Endothelial cell of umbilical vein (primary cell): ENCODE data around the gene LCN12. TPM values are rescaled to one million over a fixed set of nuclear protein-coding genes. Genes with fewer than 3 reads are reported as not detected.

ENCODE experiments used
- BruUV-seq: library from RNA; stranded (reverse); fragments of 400-500 nt; replicated peaks from 2 replicates; lab custom pipeline; 2021; lab: Mats Ljungman, UMichigan
- CTCF ChIA-PET: fragments of 300-600, 350-600 bp; sonication (Branson Sonifier 250); formaldehyde crosslinking; loops from one replicate; lab custom pipeline; 2021; ENCODE audit warnings: antibody characterized with exemption, inconsistent platforms; lab: Charles Lee
- POLR2A ChIA-PET: fragments of 300-600, 350-600 bp; sonication (Branson Sonifier 250); formaldehyde crosslinking; loops from one replicate; lab custom pipeline; 2021; ENCODE audit warnings: antibody characterized with exemption, inconsistent platforms; lab: Charles Lee
- DNase-seq: peaks from one replicate; pipeline ENCODE4 v3.0.0-alpha.2; 2011; ENCODE audit warnings: low read depth, low spot score
- FAIRE-seq: peaks from 2 replicates; lab custom pipeline; 2011; peaks lifted over from hg19 to GRCh38; lab: Jason Lieb, UNC
- H2AFZ ChIP-seq: 2 replicates; pipeline ENCODE4 v1.6.0; 2012; ENCODE audit warnings: low read depth, low read length, control low read depth, inconsistent platforms
- H3K27ac ChIP-seq: 2 replicates; pipeline ENCODE4 v1.5.1; 2011; ENCODE audit warnings: low read depth, mild to moderate bottlenecking, control low read depth, low read length, moderate library complexity; ENCODE audit not compliant: insufficient read depth
- H3K27me3 ChIP-seq, 2 experiments: 2 replicates each; pipeline versions ENCODE4 v1.6.0 to v1.6.1; 2011; ENCODE audit warnings: low read length in 2 of 2, mixed read lengths in 1 of 2; ENCODE audit not compliant: control insufficient read depth in 2 of 2, insufficient read depth in 2 of 2
- H3K36me3 ChIP-seq, 2 experiments: 2 replicates in 1 of 2; 3 replicates in 1 of 2; pipeline ENCODE4 v1.5.1; 2011; ENCODE audit warnings: low read length in 2 of 2, mild to moderate bottlenecking in 1 of 2, moderate library complexity in 1 of 2; ENCODE audit not compliant: control insufficient read depth in 2 of 2, insufficient read depth in 2 of 2; ENCODE audit errors: extremely low read depth in 1 of 2
- H3K4me1 ChIP-seq: 3 replicates; pipeline ENCODE4 v1.5.1; 2011; ENCODE audit warnings: mild to moderate bottlenecking, low read length; ENCODE audit not compliant: control insufficient read depth, insufficient read depth; ENCODE audit errors: extremely low read depth
- H3K4me2 ChIP-seq: 2 replicates; pipeline ENCODE4 v1.6.1; 2011; ENCODE audit warnings: low read length, control low read depth, mixed read lengths; ENCODE audit not compliant: insufficient read depth
- H3K4me3 ChIP-seq, 3 experiments: fragments of 200-600 bp in 1 of 3; sonication (generic), shearing (Covaris generic) in 1 of 3; replicated peaks in 1 of 3; 2 replicates each; pipeline ENCODE4 v1.5.1; 2011 to 2016; ENCODE audit warnings: control low read depth in 3 of 3, low read length in 3 of 3, mild to moderate bottlenecking in 2 of 3, inconsistent platforms in 1 of 3, low read depth in 1 of 3, moderate library complexity in 1 of 3; ENCODE audit not compliant: insufficient read depth in 1 of 3
- H3K79me2 ChIP-seq: 2 replicates; pipeline ENCODE4 v1.6.0; 2012; ENCODE audit warnings: low read length, inconsistent platforms; ENCODE audit not compliant: control insufficient read depth, insufficient read depth
- H3K9ac ChIP-seq: replicated peaks from 2 replicates; pipeline ENCODE3; 2011; ENCODE audit warnings: low read length, control low read depth; ENCODE audit not compliant: insufficient read depth; ENCODE audit errors: extremely low read depth
- H3K9me1 ChIP-seq: replicated peaks from 3 replicates; pipeline ENCODE4 v1.6.0; 2011; ENCODE audit warnings: mild to moderate bottlenecking, low read length; ENCODE audit not compliant: control insufficient read depth, insufficient read depth; ENCODE audit errors: extremely low read depth
- H3K9me3 ChIP-seq: replicated peaks from 2 replicates; pipeline ENCODE4 v1.5.1; 2012; ENCODE audit warnings: low read length, inconsistent platforms; ENCODE audit not compliant: control insufficient read depth, insufficient read depth
- H4K20me1 ChIP-seq: replicated peaks from 2 replicates; pipeline ENCODE3; 2011; ENCODE audit warnings: mild to moderate bottlenecking, low read length; ENCODE audit not compliant: control insufficient read depth, insufficient read depth; ENCODE audit errors: extremely low read depth
- CTCF ChIP-seq, 2 donors: IDR thresholded peaks; 1 replicate in 1 of 2; 2 replicates in 1 of 2; pipeline ENCODE4 v1.5.1; 2011; ENCODE audit warnings: low read length in 2 of 2, mild to moderate bottlenecking in 2 of 2, moderate library complexity in 2 of 2, control low read depth in 1 of 2, inconsistent platforms in 1 of 2, low read depth in 1 of 2; ENCODE audit not compliant: insufficient read depth in 1 of 2; ENCODE audit errors: extremely low read depth in 1 of 2
- EZH2 ChIP-seq: IDR thresholded peaks from 2 replicates; pipeline ENCODE4 v1.6.1; 2012; ENCODE audit warnings: borderline replicate concordance, low read depth, mild to moderate bottlenecking, moderate library complexity, low read length, inconsistent platforms; ENCODE audit not compliant: severe bottlenecking
- FOS ChIP-seq: IDR thresholded peaks from 2 replicates; pipeline ENCODE4 v1.6.1; 2011; ENCODE audit warnings: mild to moderate bottlenecking, low read length, moderate library complexity, borderline replicate concordance; ENCODE audit not compliant: insufficient read depth
- GATA2 ChIP-seq: IDR thresholded peaks from 2 replicates; pipeline ENCODE4 v1.7.0; 2011; ENCODE audit warnings: low read depth, mild to moderate bottlenecking, moderate library complexity, mixed read lengths, low read length; ENCODE audit not compliant: insufficient read length, insufficient read depth
- JUN ChIP-seq: IDR thresholded peaks from 2 replicates; pipeline ENCODE4 v1.6.1; 2011; ENCODE audit warnings: borderline replicate concordance, low read depth; ENCODE audit not compliant: insufficient read length, insufficient read depth
- MAX ChIP-seq: IDR thresholded peaks from 2 replicates; pipeline ENCODE4 v1.6.1; 2011; ENCODE audit not compliant: insufficient read depth, insufficient read length
- MYC ChIP-seq: IDR thresholded peaks from one replicate; pipeline ENCODE4 v1.6.1; 2011; ENCODE audit warnings: mild to moderate bottlenecking, low read depth, low read length
- POLR2A ChIP-seq: IDR thresholded peaks from 2 replicates; pipeline ENCODE4 v1.6.1; 2012; ENCODE audit warnings: low read depth, mild to moderate bottlenecking, control low read depth, low read length
- POLR2AphosphoS5 ChIP-seq: IDR thresholded peaks from 2 replicates; pipeline ENCODE4 v1.6.1; 2012; ENCODE audit warnings: low read depth, mild to moderate bottlenecking, control low read depth, low read length, moderate library complexity; ENCODE audit not compliant: insufficient read depth
- dilution Hi-C: fragments of 300-500 bp; cut with MboI; formaldehyde crosslinking; loops from one replicate; pipeline ENCODE4 v1.15.0; 2019; ENCODE audit warnings: low sequenced_read_pairs; ENCODE audit not compliant: extremely low pct_ligation_motif_present
- intact Hi-C: fragments of 100-400 bp; cut with micrococcal nuclease; formaldehyde crosslinking; loops from one replicate; pipeline ENCODE4 v1.10.0; 2022
- polyA plus RNA-seq, 4 experiments: library from polyadenylated mRNA; depleted of rRNA in 3 of 4; stranded (reverse) in 3 of 4; unstranded in 1 of 4; fragments of >200 nt; gene quantifications; 2 replicates each; pipeline versions ENCODE4 v1.2.1 to v1.2.3, GENCODE V29; 2011 to 2012; ENCODE audit warnings: missing spikeins in 1 of 4
- total RNA-seq: library from RNA; stranded (reverse); gene quantifications from 2 replicates; pipeline ENCODE4 v1.2.3, GENCODE V29; 2021

LCN12 gene
- total and polyA plus RNA-seq, 2 donors (not counting 3 experiments of a cell fraction or from before 2014, with no cell fraction given), result 0.35 to 0.52 TPM

GRCh38 chr9:136945333-136946227 lies 6.5 kb upstream of the LCN12 start:
- CTCF ChIA-PET, result interaction anchor here (0.8 kb wide), 1 partner anchor 84 kb away, joined by 3 read pairs; no protein-coding TSS in a partner anchor
- H3K4me3 ChIP-seq, result no peak overlapping the region
- no peak for FAIRE-seq

More at GRCh38 chr9:136945333-136946227, 6.5 kb upstream of the LCN12 start:
- Histone ChIP-seq H3K4me2 (no peak overlapping the region), H3K4me1 (peaks cover 5% of the 10 kb centered on the region), H4K20me1 (no peaks in the 10 kb centered on the region), H3K27ac (no peak overlapping the region), H3K36me3 (peaks cover 2 to 17% of the 10 kb centered on the region in 2 experiments), H2AFZ (no peak overlapping the region), H3K9ac (no peak overlapping the region), H3K79me2 (peaks cover 26% of the 10 kb centered on the region), H3K9me3 (no peaks in the 10 kb centered on the region), H3K27me3 (no peaks in the 10 kb centered on the region), H3K9me1 (no peaks in the 10 kb centered on the region)
- no peak for DNase-seq
- dilution Hi-C loops (loop anchor here (25.0 kb wide), 1 partner anchor 133 kb away; the partner anchor contains the start of gene RABL6), intact Hi-C loops (loop anchor here (2.0 to 5.0 kb wide), 2 partner anchors 47 to 97 kb away; partner anchors contain the start of genes PAXX and PHPT1)
- TF ChIP-seq GATA2 (no peak), CTCF (IDR thresholded peaks at IDR 0.05; ENCODE audit: extremely low read depth in 1 of 2, insufficient read depth in 1 of 2, low read depth in 1 of 2, low read length in 2 of 2) (no peak), POLR2A (no peak), MYC (no peak), JUN (no peak), FOS (no peak), MAX (no peak), POLR2AphosphoS5 (no peak), EZH2 (no peak)
- BruUV-seq, result no TSS peak
- POLR2A ChIA-PET, result no interaction called here
